Right lobe of liver (tissue), 6 donors: ENCODE measurements around the gene TMEM238. TPM values are rescaled to one million over a fixed set of nuclear protein-coding genes. Genes with fewer than 3 reads are reported as not detected.
"Not testable (repeated sequence)": the region's sequence is repeated elsewhere in the genome, so short reads cannot be mapped to it uniquely, and the experiment has no call there.

ENCODE experiments used
- ATAC-seq, 4 donors: fragments of 200-7000 bp; cut with Tn5 transposase; one replicate each; pipeline ENCODE4 v1.9.1; 2020; ENCODE audit warnings: mild to moderate bottlenecking in 4 of 4, moderate library complexity in 4 of 4
- DNase-seq, 3 donors: peaks; one replicate each; pipeline ENCODE4 v3.0.0-alpha.2; 2020
- H3K27ac ChIP-seq, 3 donors: fragments of 200-600 bp; one replicate each; pipeline ENCODE4 v1.8.0; 2022
- H3K27me3 ChIP-seq, 2 donors: fragments of 200-600 bp; one replicate each; pipeline ENCODE4 v1.8.0; 2022
- H3K36me3 ChIP-seq, 4 donors: fragments of 200-600 bp; sonication (generic) in 1 of 4; one replicate each; pipeline versions ENCODE4 v1.5.1 to v1.8.0; 2017 to 2022; ENCODE audit warnings: control low read depth in 1 of 4
- H3K4me1 ChIP-seq, 4 donors: fragments of 200-600 bp; sonication (generic) in 1 of 4; one replicate each; pipeline versions ENCODE4 v1.5.1 to v1.8.0; 2017 to 2022; ENCODE audit warnings: control low read depth in 1 of 4
- H3K4me3 ChIP-seq, 3 donors: fragments of 200-600 bp; one replicate each; pipeline ENCODE4 v1.8.0; 2022
- H3K9me3 ChIP-seq, 4 donors: fragments of 200-600 bp; sonication (generic) in 1 of 4; one replicate each; pipeline versions ENCODE4 v1.5.1 to v1.8.0; 2017 to 2022; ENCODE audit warnings: control low read depth in 1 of 4
- POLR2A ChIP-seq: fragments of 450-650 bp; IDR thresholded peaks from one replicate; pipeline ENCODE4 v1.6.1; 2017; ENCODE audit warnings: antibody characterized with exemption, mild to moderate bottlenecking
- WGBS: methylation state at CpG from one replicate; pipeline ENCODE4 v1.1.6; 2018; ENCODE audit warnings: low coverage, low lambda C conversion rate; ENCODE audit not compliant: insufficient coverage; ENCODE audit errors: missing lambda C conversion rate; 5-methylcytosine and 5-hydroxymethylcytosine counted together
- intact Hi-C, 2 donors: fragments of 100-400 bp; cut with DNase I; formaldehyde crosslinking; loops; one replicate each; pipeline versions ENCODE4 v1.11.2 to v1.14.1; 2022
- total RNA-seq, 6 experiments: library from RNA; depleted of rRNA in 2 of 6; stranded (reverse); fragments of >200 nt in 2 of 6; fragmentation: NEBNext Ultra II Directional in 3 of 6; extraction: Animal tissue kit (Norgen Biotek cat#: 25700) in 3 of 6; gene quantifications; one replicate each; pipeline versions ENCODE4 v1.1.0 to v1.2.4, GENCODE V29; 2016 to 2023
- TF ChIP-seq, protein P1 (sequence below), 4 donors: fragments of 200-600 bp in 3 of 4; fragments of 450-650 bp in 1 of 4; IDR thresholded peaks; one replicate each; pipeline versions ENCODE4 v1.5.1 to v1.8.0; 2016 to 2022; ENCODE audit warnings: antibody characterized with exemption in 4 of 4, mild to moderate bottlenecking in 2 of 4
- donor health status: DM: no; HTN: yes; CAD: no.
- donor health status: DM: no; HTN: no; CAD: no.
- donor health status: DM: no; HTN: no; CAD: no.
- donor health status: DM: no; HTN: yes; CAD: no.
- donor health status: DM: no; HTN: yes; CAD: no.

TMEM238 gene
- total RNA-seq, 6 experiments from 2014 or later, result 10.8 to 19.7 (median 14.8) TPM

DNA sequence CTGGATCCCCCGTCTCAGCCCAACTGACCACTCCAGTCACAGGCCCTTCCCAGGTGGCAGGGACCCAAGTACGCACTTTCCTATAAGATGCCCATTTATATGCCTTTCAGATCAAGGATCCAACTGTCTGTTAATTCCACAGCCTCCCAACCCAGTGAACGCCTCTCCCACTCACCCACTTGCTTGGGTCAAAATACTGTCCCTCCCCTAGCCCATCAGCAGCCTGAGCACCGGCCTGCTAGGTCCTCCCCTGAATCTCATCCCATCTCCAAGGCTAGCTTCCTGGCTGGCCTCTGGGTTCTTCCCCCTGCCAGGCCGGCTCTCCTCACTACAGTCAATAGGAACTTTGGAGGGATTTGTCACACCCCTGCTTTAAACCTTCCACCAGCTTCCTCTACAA is 21.5 kb upstream of the TMEM238 start:
- WGBS, result 84% methylated on average over 5 of the region's 5 CpGs
- Histone ChIP-seq H3K9me3 (no peaks in the 10 kb centered on the region), H3K36me3 (peaks cover 0 to 17% (median 3%) of the 10 kb centered on the region in 4 donors), H3K4me3 (no peak overlapping the region), H3K4me1 (peaks cover 0 to 2% (median 0%) of the 10 kb centered on the region in 4 donors), H3K27me3 (no peaks in the 10 kb centered on the region), H3K27ac (no peak overlapping the region)
- no peak for DNase-seq
- TF ChIP-seq POLR2A, result no peak
- TF ChIP-seq, protein P1, sequence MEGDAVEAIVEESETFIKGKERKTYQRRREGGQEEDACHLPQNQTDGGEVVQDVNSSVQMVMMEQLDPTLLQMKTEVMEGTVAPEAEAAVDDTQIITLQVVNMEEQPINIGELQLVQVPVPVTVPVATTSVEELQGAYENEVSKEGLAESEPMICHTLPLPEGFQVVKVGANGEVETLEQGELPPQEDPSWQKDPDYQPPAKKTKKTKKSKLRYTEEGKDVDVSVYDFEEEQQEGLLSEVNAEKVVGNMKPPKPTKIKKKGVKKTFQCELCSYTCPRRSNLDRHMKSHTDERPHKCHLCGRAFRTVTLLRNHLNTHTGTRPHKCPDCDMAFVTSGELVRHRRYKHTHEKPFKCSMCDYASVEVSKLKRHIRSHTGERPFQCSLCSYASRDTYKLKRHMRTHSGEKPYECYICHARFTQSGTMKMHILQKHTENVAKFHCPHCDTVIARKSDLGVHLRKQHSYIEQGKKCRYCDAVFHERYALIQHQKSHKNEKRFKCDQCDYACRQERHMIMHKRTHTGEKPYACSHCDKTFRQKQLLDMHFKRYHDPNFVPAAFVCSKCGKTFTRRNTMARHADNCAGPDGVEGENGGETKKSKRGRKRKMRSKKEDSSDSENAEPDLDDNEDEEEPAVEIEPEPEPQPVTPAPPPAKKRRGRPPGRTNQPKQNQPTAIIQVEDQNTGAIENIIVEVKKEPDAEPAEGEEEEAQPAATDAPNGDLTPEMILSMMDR (IDR thresholded peaks at IDR 0.05), result no peak
- ATAC-seq, result no peak
- intact Hi-C loops, result loop anchor here in 1 of 2 donors (10.0 kb wide), 1 partner anchor 101 kb away; no protein-coding TSS in a partner anchor

DNA sequence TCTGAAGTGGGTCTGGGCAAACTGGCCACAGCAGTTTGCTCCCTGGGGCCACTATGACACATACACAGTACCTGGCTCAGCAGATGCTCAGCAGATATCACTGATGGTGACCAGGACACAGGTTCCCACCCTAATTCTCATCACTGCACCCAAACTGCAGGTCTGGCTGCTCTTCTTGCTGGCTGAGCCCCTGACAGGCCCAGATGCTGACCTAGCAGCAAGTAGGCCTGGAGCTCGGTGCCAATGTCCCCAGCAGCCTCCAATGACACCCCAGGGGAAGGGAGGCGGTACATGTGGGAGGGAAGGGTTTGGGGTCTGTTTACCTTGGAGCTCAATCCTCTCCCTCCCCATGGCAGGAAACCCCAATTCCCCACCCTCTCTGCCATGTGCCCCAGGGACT is 18.4 kb upstream of the TMEM238 start:
- Histone ChIP-seq H3K27ac (no peak overlapping the region), H3K4me1 (peaks cover 0 to 2% (median 0%) of the 10 kb centered on the region in 4 donors), H3K36me3 (peaks cover 0 to 17% (median 3%) of the 10 kb centered on the region in 4 donors), H3K27me3 (no peaks in the 10 kb centered on the region), H3K4me3 (no peak overlapping the region), H3K9me3 (no peaks in the 10 kb centered on the region)
- no peak for DNase-seq
- intact Hi-C loops, result loop anchor here in 1 of 2 donors (10.0 kb wide), 1 partner anchor 98 kb away; no protein-coding TSS in a partner anchor
- WGBS, result no CpG with 5 or more reads among the region's 2 CpGs
- no peak for TF ChIP-seq POLR2A
- TF ChIP-seq, protein P1 (IDR thresholded peaks at IDR 0.05), result no peak
- no peak for ATAC-seq

DNA sequence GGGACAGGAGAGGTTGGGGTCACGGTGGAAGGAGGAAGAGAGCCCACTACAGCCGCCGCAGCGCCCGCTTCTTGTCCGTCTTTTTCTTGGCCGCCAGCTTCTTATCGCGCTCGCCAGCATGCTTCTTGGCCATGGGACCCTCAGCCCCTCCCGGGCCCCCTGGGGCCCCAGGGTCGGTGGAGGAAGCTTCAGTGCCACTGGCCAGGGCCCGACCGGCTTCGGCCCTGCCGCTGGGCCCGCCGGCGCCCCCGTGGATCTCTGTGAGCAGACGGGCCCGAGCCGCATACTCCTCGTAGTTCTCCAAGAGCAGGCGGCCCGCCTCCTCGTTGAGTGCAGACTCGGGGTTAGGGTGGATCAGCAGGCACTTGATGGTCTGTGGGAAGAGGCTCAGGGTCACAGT is 17.3 kb upstream of the TMEM238 start:
- peaks cover 0 to 17% (median 3%) of the 10 kb centered on the region in 4 donors for H3K36me3 ChIP-seq
- not testable (repeated sequence) for H3K27ac ChIP-seq, H3K4me1 ChIP-seq, ATAC-seq, H3K27me3 ChIP-seq, DNase-seq, H3K4me3 ChIP-seq, H3K9me3 ChIP-seq
- WGBS, result no CpG with 5 or more reads among the region's 28 CpGs
- intact Hi-C loops, result loop anchor here in 1 of 2 donors (10.0 kb wide), 1 partner anchor 97 kb away; no protein-coding TSS in a partner anchor

DNA sequence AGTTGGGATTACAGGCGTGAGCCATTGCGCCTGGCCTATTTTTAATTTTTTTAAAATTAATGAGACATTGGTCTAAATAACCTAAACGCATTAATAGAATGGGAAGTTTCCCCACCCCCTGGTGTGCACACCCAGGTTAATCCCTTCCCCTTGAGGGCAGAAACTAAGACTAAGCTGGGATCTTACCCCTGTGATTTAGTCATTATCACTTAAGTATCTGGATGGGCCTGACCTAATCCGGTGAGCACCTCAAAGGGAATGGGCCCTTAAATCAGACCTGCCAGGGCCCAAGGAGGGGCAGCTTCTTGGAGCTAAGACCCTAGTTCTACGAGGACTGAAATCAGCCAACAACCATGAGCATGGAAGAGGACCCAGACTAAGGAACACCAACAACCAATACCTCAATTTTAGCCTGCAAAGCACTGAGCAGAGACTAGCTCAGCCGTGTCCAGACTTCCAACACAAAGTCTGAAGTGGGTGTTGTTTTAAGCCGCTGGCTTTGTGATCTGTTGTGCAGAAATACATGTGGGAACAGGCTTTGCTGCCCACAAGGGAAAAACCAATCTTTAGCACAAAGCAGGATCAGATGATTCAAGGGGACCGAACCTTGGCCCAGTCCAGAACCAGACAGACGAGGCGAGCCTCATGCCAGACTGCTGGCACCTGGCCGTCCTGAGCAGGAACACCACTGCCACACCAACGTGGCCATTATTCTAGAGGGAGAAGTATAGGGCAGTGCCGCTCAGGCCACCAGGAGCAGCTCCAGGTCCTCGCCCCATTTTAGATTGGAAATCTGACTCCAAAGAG is 16.4 kb upstream of the TMEM238 start:
- H3K4me1 ChIP-seq, result no peaks in the 10 kb centered on the region
- intact Hi-C loops, result loop anchor here in 1 of 2 donors (10.0 kb wide), 1 partner anchor 96 kb away; no protein-coding TSS in a partner anchor
- no peak overlapping the region for H3K27ac ChIP-seq
- WGBS, result 84% methylated on average over 5 of the region's 14 CpGs
- peaks cover 0 to 17% (median 3%) of the 10 kb centered on the region in 4 donors for H3K36me3 ChIP-seq
- TF ChIP-seq, protein P1 (IDR thresholded peaks at IDR 0.05), result no peak
- no peak for TF ChIP-seq POLR2A
- ATAC-seq (no peak), DNase-seq (no peak)
- no peaks in the 10 kb centered on the region for H3K9me3 ChIP-seq
- H3K4me3 ChIP-seq, result no peak overlapping the region
- H3K27me3 ChIP-seq, result no peaks in the 10 kb centered on the region
